SK-N-MC (cell line): ENCODE results near the gene EMSY.

ENCODE experiments used
- EZH2 ChIP-seq: fragments of 200-600 bp; sonication (generic); IDR thresholded peaks from one replicate; pipeline ENCODE4 v1.6.1; 2017; ENCODE audit warnings: antibody characterized with exemption
- FOXP2 ChIP-seq: optimal IDR thresholded peaks from 2 replicates; pipeline ENCODE3; 2011; ENCODE audit warnings: mild to moderate bottlenecking, moderate library complexity; ENCODE audit not compliant: insufficient read depth; ENCODE audit errors: extremely low read length, control extremely low read depth
- POLR2AphosphoS5 ChIP-seq: IDR thresholded peaks from 2 replicates; pipeline ENCODE4 v1.6.1; 2012; ENCODE audit warnings: mild to moderate bottlenecking, low read depth, low read length, borderline replicate concordance

DNA sequence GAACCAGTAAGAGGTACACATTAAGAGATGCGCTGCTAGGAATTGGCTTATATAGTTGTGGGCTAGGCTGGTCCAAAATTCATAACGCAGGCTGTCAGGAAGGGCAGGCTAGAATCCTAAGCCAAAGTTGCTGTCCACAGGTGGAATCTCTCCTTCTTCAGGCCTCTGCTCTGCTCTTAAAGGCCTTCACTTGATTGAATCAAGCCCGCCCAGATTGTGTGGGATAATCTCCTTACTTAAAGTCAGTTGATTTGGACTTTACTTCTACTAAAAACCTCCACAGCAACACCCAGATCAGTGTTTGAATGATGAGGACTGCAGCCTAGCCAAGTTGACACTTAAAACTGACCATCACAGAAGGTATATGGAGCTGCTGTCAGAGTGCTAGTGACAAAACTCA, 156.9 kb downstream of the EMSY start:
- TF ChIP-seq EZH2 (no peak), POLR2AphosphoS5 (no peak), FOXP2 (no peak)
